T-helper 22 cell (primary cell): Measurements from ENCODE around the gene SPTSSB.
A peak's percentile ranks its signal among the peaks of the same experiment; 100 is the strongest.

ENCODE experiments used
- DNase-seq: peaks from one replicate; pipeline ENCODE4 v3.0.0-alpha.2; 2020; ENCODE audit warnings: low read depth

Gene SPTSSB

GRCh38 chr3:161390200-161390599 lies 18.9 kb upstream of the SPTSSB start:
- no peak for DNase-seq

- DNase-seq, result no peak
Measured at GRCh38 chr3:161389445-161390035, 18.2 kb upstream of the SPTSSB start.

- no peak for DNase-seq
Measured at GRCh38 chr3:161388855-161389254, 17.5 kb upstream of the SPTSSB start.

- DNase-seq, result no peak
Measured at GRCh38 chr3:161386991-161387770, 15.9 kb upstream of the SPTSSB start.

GRCh38 chr3:161372321-161373260 lies 1.3 kb upstream of the SPTSSB start:
- DNase-seq, result no peak

- no peak for DNase-seq
Measured at GRCh38 chr3:161369531-161369930, 1.8 kb downstream of the SPTSSB start.

- no peak for DNase-seq
Measured at GRCh38 chr3:161366094-161366493, 5.2 kb downstream of the SPTSSB start.

- DNase-seq, result no peak
Measured at GRCh38 chr3:161358488-161358887, 12.8 kb downstream of the SPTSSB start.

- no peak for DNase-seq
Measured at GRCh38 chr3:161356287-161356686, 15.0 kb downstream of the SPTSSB start.

GRCh38 chr3:161355508-161355907 lies 15.8 kb downstream of the SPTSSB start:
- no peak for DNase-seq

- no peak for DNase-seq
Measured at GRCh38 chr3:161354554-161354953, 16.8 kb downstream of the SPTSSB start.

GRCh38 chr3:161351330-161351729 lies 20.0 kb downstream of the SPTSSB start:
- DNase-seq, result no peak

- no peak for DNase-seq
Measured at GRCh38 chr3:161350916-161351315, 20.4 kb downstream of the SPTSSB start.

- peak; percentile 25 for DNase-seq
Measured at GRCh38 chr3:161349529-161350312, 21.6 kb downstream of the SPTSSB start.

- DNase-seq, result no peak
Measured at GRCh38 chr3:161348796-161349400, 22.4 kb downstream of the SPTSSB start.

- DNase-seq, result no peak
Measured at GRCh38 chr3:161347726-161348125, 23.6 kb downstream of the SPTSSB start.

GRCh38 chr3:161345023-161345422 lies 26.3 kb downstream of the SPTSSB start:
- no peak for DNase-seq

GRCh38 chr3:161343986-161344385 lies 27.3 kb downstream of the SPTSSB start:
- no peak for DNase-seq

GRCh38 chr3:161343540-161343939 lies 27.8 kb downstream of the SPTSSB start:
- no peak for DNase-seq

- no peak for DNase-seq
Measured at GRCh38 chr3:161342629-161343028, 28.7 kb downstream of the SPTSSB start.
